GM12801 (cell line): Measurements from ENCODE around the gene SPRR1B.

Experiments used
- CTCF ChIP-seq: IDR thresholded peaks from one replicate; pipeline ENCODE4 v1.5.1; 2011; ENCODE audit warnings: control low read depth; ENCODE audit not compliant: insufficient read length; ENCODE audit errors: extremely low read depth

Gene SPRR1B

DNA sequence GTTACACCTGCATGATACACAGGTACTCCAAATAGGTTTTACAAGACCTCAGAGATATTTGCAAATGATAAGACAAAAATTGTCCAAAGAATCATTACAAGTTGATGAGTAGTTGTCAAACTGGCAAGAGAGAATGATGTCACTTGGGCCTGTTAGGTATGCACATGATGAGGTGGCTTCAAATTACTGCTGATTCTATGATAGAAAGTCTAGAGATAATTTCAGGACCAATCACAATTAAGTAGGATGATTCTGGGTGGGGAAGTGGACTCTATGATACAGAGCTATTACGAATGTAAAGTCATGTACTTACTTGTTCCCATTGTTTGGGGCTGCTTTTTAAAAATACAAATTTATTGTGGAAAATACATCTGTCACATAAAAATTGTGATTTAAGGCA is 5.2 kb upstream of the SPRR1B start:
- TF ChIP-seq CTCF, result no peak

DNA sequence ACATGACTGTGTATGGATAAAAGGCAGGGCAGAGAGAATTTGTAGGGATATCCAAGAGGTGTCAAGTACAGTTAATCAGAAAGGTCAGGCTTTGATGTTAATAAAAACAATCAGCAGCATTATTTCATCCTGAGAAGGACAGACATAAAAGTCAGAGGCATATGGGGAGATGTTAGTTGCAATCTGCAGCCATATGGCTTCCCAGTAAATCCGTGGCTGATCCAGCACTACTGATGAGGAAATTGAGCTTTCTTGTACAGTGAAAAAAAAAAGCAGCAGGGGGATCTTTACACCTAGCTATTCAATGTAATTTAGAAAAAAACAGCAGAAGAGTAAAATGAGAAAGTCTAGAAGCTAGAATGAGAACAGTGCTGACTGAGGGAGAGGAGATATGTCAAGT is 2.2 kb upstream of the SPRR1B start:
- TF ChIP-seq CTCF, result no peak

DNA sequence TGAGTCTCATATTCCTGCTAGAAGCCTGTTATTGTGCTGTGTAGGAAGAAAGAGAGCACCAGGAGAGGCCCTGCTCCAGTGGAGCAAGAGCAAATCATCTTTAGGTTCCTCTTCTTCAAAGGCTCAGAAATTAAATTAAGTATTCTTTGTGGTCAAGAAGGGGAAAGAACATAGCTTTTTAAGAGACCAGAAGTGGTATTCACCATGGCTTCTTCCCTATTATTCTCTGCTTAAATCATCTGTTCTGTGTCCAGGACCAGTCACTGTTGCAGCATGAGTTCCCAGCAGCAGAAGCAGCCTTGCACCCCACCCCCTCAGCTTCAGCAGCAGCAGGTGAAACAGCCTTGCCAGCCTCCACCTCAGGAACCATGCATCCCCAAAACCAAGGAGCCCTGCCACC is 1.1 kb downstream of the SPRR1B start:
- TF ChIP-seq CTCF, result no peak

GRCh38 chr1:153032677-153033308 is 1.8 kb downstream of the SPRR1B start:
- no peak for TF ChIP-seq CTCF

GRCh38 chr1:153035211-153035610 is 4.2 kb downstream of the SPRR1B start:
- TF ChIP-seq CTCF, result no peak

DNA sequence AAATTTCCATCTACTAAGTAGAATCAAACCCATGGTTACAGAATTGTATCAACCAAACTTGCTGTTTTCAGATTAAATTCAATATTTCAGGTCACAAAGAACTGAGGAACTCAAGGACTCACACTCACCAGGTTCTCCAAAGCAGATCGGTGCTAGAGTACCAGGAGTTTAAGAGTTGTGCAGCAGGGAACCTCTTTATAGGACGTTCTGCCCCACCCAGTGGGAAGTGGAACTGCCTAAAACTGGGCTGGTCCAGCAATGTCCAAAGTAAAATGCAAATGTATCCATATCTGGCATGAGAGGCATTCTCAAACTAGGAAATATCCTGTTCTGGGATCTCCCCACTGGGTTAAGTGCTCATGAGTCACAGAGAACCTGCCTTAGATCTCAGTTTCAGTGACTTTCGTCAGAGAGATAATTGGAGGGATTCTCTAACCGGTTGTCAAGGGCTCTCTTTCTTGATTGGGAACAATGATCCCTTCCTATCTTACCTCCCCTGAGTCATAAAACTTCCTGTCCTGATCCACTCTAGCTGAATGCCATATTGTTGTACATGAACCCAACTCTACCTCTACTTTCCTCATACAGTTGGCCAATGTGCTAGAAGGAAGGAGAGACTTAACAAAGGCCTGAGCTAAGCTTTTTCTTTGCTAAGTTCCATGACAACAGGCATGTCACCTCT is 10.1 kb downstream of the SPRR1B start, which contains the start of gene SPRR2D:
Gene SPRR2D, minus strand, starts transcription at position 171 of the 682 bp plus-strand sequence. CDS start 774 bp downstream, outside the sequence.
- TF ChIP-seq CTCF, result no peak

GRCh38 chr1:153049211-153049610 is 18.2 kb downstream of the SPRR1B start:
- no peak for TF ChIP-seq CTCF
